Subcutaneous abdominal adipose tissue (tissue), 5 donors: Measurements from ENCODE around the gene HES2.
A peak's percentile ranks its signal among the peaks of the same experiment; 100 is the strongest.
"Not testable (repeated sequence)": the region's sequence is repeated elsewhere in the genome, so short reads cannot be mapped to it uniquely, and the experiment has no call there.

Experiments used
- H3K27ac ChIP-seq: one replicate; pipeline ENCODE4 v1.7.0; 2013; ENCODE audit warnings: low read depth, mild to moderate bottlenecking, inconsistent platforms, low read length, moderate library complexity
- H3K27me3 ChIP-seq, 5 donors: one replicate each; pipeline ENCODE4 v1.7.0; 2013; ENCODE audit warnings: low read length in 5 of 5, inconsistent platforms in 1 of 5; ENCODE audit not compliant: control insufficient read depth in 5 of 5, insufficient read depth in 4 of 5
- H3K36me3 ChIP-seq, 5 donors: one replicate each; pipeline ENCODE4 v1.7.0; 2013; ENCODE audit warnings: low read length in 5 of 5; ENCODE audit not compliant: control insufficient read depth in 5 of 5, insufficient read depth in 5 of 5
- H3K4me1 ChIP-seq, 5 donors: one replicate each; pipeline ENCODE4 v1.7.0; 2013; ENCODE audit warnings: low read length in 5 of 5, mild to moderate bottlenecking in 3 of 5, moderate library complexity in 1 of 5; ENCODE audit not compliant: control insufficient read depth in 5 of 5, insufficient read depth in 5 of 5
- H3K4me3 ChIP-seq, 5 donors: one replicate each; pipeline ENCODE4 v1.7.0; 2013; ENCODE audit warnings: low read length in 5 of 5, low read depth in 1 of 5
- H3K9ac ChIP-seq, 5 donors: one replicate each; pipeline ENCODE4 v1.7.0; 2013; ENCODE audit warnings: low read length in 5 of 5, mild to moderate bottlenecking in 4 of 5, moderate library complexity in 3 of 5
- H3K9me3 ChIP-seq, 5 donors: one replicate each; pipeline ENCODE4 v1.7.0; 2013; ENCODE audit warnings: low read length in 5 of 5; ENCODE audit not compliant: control insufficient read depth in 5 of 5
- donor health status: healthy.
- donor health status: healthy.
- donor health status: healthy.
- donor health status: healthy.
- donor health status: healthy.

Gene HES2

DNA sequence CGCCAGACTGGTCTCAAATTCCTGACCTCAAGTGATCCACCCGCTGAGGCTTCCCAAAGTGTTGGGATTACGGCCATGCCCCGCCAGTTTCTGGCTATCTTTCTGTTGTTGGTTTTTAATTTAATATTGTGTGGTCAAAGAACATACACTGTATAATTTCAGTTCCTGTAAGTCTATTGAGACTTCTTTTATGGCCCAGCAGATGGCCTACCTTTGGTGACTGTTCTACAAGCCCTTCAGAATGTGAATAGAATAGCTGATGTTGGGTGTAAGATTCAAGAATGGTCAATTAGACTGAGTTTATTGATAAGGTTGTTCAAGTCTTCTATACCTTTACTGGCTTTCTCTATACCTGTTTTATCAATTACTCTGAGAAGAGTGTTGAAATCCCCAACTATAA, 10.7 kb downstream of the HES2 start:
- H3K9ac ChIP-seq: no peak overlapping the region
- H3K4me1 ChIP-seq: no peaks in the 10 kb centered on the region
- peaks cover 0 to 12% (median 6%) of the 10 kb centered on the region in 5 donors for H3K27me3 ChIP-seq
- H3K36me3 ChIP-seq: no peaks in the 10 kb centered on the region
- no peak overlapping the region for H3K27ac ChIP-seq
- no peaks in the 10 kb centered on the region for H3K9me3 ChIP-seq
- H3K4me3 ChIP-seq: no peak overlapping the region

- Histone ChIP-seq H3K9ac (no peak overlapping the region), H3K27me3 (peaks cover 0 to 10% (median 5%) of the 10 kb centered on the region in 5 donors), H3K9me3 (no peaks in the 10 kb centered on the region), H3K4me3 (no peak overlapping the region), H3K36me3 (no peaks in the 10 kb centered on the region), H3K27ac (no peak overlapping the region), H3K4me1 (no peaks in the 10 kb centered on the region)
Measured at GRCh38 chr1:6408023-6408422, 11.7 kb downstream of the HES2 start.

DNA sequence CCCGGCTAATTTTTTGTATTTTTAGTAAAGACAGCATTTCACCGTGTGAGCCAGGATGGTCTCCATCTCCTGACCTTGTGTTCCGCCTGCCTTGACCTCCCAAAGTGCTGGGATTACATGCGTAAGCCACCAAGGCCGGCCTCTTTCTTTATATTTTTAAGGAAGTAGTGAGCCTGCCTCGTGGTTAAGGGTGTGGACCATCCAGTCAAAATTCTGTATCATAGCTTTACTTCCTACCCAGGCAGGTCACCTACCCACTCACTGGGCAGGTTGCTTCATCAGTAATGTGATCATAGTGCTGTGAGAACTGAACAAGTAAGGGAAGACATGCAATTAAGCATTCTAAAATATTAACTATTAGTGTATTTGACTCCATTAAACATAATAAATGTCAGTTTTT, 18.0 kb downstream of the HES2 start:
- H3K4me1 ChIP-seq: no peaks in the 10 kb centered on the region
- H3K27ac ChIP-seq: no peak overlapping the region
- H3K9ac ChIP-seq: no peak overlapping the region
- no peaks in the 10 kb centered on the region for H3K36me3 ChIP-seq
- H3K4me3 ChIP-seq: no peak overlapping the region
- H3K9me3 ChIP-seq: no peaks in the 10 kb centered on the region
- peaks cover 0 to 8% (median 5%) of the 10 kb centered on the region in 5 donors for H3K27me3 ChIP-seq

GRCh38 chr1:6399294-6399693, 20.4 kb downstream of the HES2 start:
- Histone ChIP-seq H3K27ac (no peak overlapping the region), H3K36me3 (no peaks in the 10 kb centered on the region), H3K9ac (no peak overlapping the region), H3K9me3 (no peaks in the 10 kb centered on the region), H3K27me3 (peaks cover 0 to 5% (median 0%) of the 10 kb centered on the region in 5 donors), H3K4me1 (peaks cover under 1 to 1% (median under 1%) of the 10 kb centered on the region in 5 donors), H3K4me3 (no peak overlapping the region)

DNA sequence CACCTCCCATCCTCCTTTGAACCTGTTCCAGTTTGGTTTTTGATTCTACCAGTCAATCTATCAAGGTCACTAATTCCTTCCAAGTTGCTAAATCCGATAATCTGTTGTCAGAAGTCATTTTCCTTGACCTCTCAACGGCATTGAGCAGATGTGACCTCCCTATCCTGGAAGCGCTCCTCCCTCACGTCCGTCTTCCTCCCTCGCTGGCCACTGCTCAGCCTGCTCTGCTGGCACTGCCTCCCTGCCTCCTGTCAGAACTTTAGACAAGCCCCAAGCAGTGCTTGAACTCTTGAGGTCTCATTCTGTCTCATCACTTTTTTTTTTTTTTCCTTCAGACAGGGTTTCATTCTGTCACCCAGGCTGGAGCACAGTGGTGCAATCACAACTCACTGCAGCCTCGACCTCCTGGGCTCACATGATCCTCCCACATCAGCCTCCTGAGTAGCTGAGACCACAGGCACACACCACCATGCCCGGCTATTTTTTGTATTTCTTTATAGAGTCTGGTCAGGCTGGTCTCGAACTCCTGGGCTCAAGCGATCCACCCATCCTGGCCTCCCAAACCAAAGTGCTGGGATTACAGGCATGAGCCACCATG, 21.8 kb downstream of the HES2 start:
- peaks cover 0 to 5% (median 0%) of the 10 kb centered on the region in 5 donors for H3K27me3 ChIP-seq
- H3K4me1 ChIP-seq: peaks cover 2 to 7% (median 6%) of the 10 kb centered on the region in 5 donors
- no peak overlapping the region for H3K9ac ChIP-seq
- no peak overlapping the region for H3K27ac ChIP-seq
- H3K9me3 ChIP-seq: no peaks in the 10 kb centered on the region
- H3K36me3 ChIP-seq: no peaks in the 10 kb centered on the region
- H3K4me3 ChIP-seq: no peak overlapping the region

GRCh38 chr1:6396998-6397397, 22.7 kb downstream of the HES2 start:
- H3K9me3 ChIP-seq: no peaks in the 10 kb centered on the region
- no peak overlapping the region for H3K27ac ChIP-seq
- H3K4me3 ChIP-seq: no peak overlapping the region
- H3K36me3 ChIP-seq: no peaks in the 10 kb centered on the region
- peaks cover 0 to 5% (median 0%) of the 10 kb centered on the region in 5 donors for H3K27me3 ChIP-seq
- peaks cover 2 to 15% (median 14%) of the 10 kb centered on the region in 5 donors for H3K4me1 ChIP-seq
- H3K9ac ChIP-seq: no peak overlapping the region

GRCh38 chr1:6395781-6396244, 23.9 kb downstream of the HES2 start:
- peaks cover 2 to 17% (median 15%) of the 10 kb centered on the region in 5 donors for H3K4me1 ChIP-seq
- H3K9me3 ChIP-seq, H3K4me3 ChIP-seq, H3K27ac ChIP-seq, H3K27me3 ChIP-seq, H3K36me3 ChIP-seq, H3K9ac ChIP-seq: not testable (repeated sequence)

DNA sequence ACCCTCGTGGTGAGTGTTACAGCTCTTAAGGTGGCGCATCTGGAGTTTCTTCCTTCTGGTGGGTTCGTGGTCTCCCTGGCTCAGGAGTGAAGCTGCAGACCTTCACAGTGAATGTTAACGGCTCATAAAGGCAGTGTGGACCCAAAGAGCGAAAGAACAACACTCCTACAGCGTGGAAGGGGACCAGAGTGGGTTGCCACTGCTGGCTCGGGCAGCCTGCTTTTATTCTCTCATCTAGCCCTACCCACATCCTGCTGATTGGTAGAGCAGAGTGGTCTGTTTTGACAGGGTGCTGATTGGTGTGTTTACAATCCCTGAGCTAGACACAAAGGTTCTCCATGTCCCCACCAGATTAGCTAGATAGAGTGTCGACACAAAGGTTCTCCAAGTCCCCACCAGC, 24.6 kb downstream of the HES2 start:
- H3K36me3 ChIP-seq, H3K9ac ChIP-seq, H3K9me3 ChIP-seq, H3K27ac ChIP-seq, H3K27me3 ChIP-seq, H3K4me3 ChIP-seq: not testable (repeated sequence)
- peaks cover 2 to 17% (median 15%) of the 10 kb centered on the region in 5 donors for H3K4me1 ChIP-seq

- Histone ChIP-seq H3K27me3 (no peaks in the 10 kb centered on the region), H3K27ac (peak within 1 kb of the TSS; percentile 80), H3K4me1 (peaks cover 2 to 17% (median 15%) of the 10 kb centered on the region in 5 donors), H3K4me3 (peak within 1 kb of the TSS; percentile 69 to 76 (median 71)), H3K9me3 (no peaks in the 10 kb centered on the region), H3K9ac (peak within 1 kb of the TSS; percentile 17 to 90 (median 69)), H3K36me3 (no peaks in the 10 kb centered on the region)
Measured at GRCh38 chr1:6393400-6394187, 26.1 kb downstream of the HES2 start, which contains the start of gene ACOT7. Gene ACOT7, minus strand, starts transcription at chr1:6393767. Its CDS starts 368 bp downstream, at chr1:6393399.

- peak overlapping the region in 3 of 5 donors; percentile 39 to 62 (median 53) for H3K9ac ChIP-seq
- H3K9me3 ChIP-seq: no peaks in the 10 kb centered on the region
Measured at GRCh38 chr1:6392809-6393399, 26.8 kb downstream of the HES2 start.

More at GRCh38 chr1:6392809-6393399, 26.8 kb downstream of the HES2 start:
- no peaks in the 10 kb centered on the region for H3K36me3 ChIP-seq
- H3K4me1 ChIP-seq: peaks cover 2 to 17% (median 15%) of the 10 kb centered on the region in 5 donors
- H3K27me3 ChIP-seq: no peaks in the 10 kb centered on the region
- H3K27ac ChIP-seq: peak overlapping the region; percentile 80
- peak overlapping the region in 4 of 5 donors; percentile 36 to 76 (median 52) for H3K4me3 ChIP-seq
